ENCODE results near the gene PCDHGC3.

DNA sequence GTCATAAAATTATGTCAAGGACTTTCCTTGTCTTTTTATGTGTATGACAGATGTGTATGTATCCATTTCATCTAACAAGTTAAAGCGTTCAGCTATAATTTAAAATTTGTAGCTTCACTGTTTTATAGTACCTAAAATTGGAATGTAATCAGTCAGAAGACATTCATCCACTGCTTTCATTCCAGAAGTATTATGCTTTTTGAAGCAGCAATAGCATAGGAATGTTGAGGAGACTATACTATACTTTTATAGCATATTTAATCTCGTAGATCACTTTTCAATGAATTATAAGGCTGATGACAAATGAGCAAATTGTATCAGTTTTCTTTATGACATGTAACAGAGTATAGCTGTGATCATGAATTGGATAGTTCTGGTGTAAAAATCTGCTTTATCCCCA is 38.5 kb upstream of the PCDHGC3 start:
- TF ChIP-seq, protein P1, sequence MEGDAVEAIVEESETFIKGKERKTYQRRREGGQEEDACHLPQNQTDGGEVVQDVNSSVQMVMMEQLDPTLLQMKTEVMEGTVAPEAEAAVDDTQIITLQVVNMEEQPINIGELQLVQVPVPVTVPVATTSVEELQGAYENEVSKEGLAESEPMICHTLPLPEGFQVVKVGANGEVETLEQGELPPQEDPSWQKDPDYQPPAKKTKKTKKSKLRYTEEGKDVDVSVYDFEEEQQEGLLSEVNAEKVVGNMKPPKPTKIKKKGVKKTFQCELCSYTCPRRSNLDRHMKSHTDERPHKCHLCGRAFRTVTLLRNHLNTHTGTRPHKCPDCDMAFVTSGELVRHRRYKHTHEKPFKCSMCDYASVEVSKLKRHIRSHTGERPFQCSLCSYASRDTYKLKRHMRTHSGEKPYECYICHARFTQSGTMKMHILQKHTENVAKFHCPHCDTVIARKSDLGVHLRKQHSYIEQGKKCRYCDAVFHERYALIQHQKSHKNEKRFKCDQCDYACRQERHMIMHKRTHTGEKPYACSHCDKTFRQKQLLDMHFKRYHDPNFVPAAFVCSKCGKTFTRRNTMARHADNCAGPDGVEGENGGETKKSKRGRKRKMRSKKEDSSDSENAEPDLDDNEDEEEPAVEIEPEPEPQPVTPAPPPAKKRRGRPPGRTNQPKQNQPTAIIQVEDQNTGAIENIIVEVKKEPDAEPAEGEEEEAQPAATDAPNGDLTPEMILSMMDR (IDR thresholded peaks at IDR 0.05; ENCODE audit: low read length) = no peak
- TF ChIP-seq EZH2 (optimal IDR thresholded peaks at IDR 0.05; ENCODE audit: low read depth, low read length) = no peak

Data from MM.1S (cell line).